COR-L47 (cell line): Measurements from ENCODE around the gene RABL6.

Experiments
- DNase-seq: peaks from one replicate; lab custom pipeline; 2025; lab: John Stamatoyannopoulos, UW

RABL6 gene

DNA sequence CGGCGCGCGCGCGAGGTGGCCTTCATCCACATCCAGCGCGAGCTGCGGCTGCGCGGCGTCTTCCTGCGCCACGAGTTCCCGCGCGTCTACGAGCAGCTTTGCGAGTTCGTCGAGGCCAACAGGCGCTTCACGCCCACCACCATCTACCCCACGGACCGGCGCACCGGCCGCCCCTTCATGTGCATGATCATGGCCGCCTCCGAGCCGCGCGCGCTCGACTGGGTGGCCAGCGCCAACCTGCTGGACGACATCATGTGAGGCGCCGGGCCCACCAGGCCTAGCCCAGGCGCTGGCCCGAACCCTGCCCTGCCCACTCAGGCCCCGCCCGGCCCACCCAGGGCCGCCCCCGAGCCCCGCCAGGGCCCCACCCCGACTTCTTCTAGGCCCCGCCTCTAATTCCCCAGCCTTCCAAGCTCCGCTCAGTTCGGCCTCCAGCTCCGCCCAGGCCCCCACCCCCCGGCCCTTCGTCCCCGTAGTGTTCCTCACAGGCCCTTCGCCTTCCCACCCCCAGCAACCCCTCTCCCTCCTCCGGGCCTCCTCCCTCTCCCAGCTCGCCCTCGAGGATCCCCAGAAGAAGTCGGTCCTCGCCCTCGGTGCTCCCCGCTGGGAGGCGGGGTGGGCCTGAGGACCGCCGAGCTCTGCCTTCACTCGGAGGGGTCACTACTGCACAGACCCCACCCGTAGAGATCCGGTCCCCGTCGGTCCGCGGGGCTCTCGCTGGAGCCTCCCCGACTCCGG lies 39.5 kb downstream of the RABL6 start:
- DNase-seq = no peak

DNA sequence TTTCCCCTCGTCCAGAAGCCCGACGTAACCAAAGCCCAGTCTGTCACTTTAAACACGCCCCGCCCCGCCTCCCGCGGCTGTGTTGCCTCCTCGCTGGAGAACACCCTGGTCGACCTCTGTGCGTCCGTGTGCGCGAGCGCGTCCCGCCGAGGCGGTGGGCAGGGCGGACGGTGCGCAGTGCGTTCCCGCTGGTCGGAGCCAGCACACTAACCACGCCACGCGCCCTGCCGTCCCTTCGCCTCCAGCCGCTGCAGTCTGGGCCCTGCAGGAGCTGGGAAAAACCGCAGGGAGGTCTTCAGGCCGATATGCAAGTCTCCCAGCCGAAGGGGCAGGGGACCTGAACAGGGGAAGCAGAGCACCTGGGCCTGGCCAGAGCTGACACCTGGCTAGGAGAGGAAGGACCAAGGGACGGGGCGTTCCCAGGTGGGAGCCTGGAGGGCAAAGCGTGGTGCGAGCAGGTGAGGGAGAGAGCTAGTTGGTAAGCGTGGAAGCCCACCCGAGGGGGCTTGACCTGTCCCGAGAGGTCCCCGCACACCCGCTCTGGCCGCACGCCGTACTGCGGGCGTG lies 40.2 kb downstream of the RABL6 start:
- DNase-seq = peak; percentile 71

DNA sequence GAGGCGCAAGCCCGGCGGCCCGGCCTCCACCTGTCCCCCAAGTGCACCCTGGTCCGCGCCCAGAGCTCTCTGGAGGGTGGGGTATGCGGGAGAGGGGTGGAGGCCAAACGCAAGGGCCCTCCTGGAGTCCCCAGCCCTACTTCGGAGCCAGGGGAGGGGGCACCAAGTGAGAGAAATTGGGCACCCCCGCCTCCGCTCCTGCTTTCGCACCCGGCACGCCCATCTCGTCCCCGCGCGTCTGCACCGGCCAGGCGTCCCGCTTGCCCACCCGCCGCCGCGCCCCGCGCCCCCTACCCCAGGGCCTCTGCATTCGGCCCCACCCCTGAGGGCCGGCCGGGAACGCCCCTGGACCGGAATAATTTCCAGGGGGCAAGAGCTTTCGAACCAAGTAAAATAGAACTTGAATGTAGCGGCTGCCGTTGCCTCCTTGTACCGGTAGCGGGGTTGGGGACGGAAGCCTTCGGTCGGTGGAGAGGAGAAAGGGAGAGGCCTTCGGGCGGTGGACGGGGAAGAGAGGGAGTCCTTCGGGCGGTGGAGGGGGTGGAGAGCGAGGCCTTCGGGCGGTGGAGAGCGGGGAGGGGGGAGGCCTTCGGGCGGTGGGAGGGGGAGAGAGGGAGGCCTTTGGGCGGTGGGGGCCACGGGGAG lies 40.8 kb downstream of the RABL6 start:
- DNase-seq = peak; percentile 72

DNA sequence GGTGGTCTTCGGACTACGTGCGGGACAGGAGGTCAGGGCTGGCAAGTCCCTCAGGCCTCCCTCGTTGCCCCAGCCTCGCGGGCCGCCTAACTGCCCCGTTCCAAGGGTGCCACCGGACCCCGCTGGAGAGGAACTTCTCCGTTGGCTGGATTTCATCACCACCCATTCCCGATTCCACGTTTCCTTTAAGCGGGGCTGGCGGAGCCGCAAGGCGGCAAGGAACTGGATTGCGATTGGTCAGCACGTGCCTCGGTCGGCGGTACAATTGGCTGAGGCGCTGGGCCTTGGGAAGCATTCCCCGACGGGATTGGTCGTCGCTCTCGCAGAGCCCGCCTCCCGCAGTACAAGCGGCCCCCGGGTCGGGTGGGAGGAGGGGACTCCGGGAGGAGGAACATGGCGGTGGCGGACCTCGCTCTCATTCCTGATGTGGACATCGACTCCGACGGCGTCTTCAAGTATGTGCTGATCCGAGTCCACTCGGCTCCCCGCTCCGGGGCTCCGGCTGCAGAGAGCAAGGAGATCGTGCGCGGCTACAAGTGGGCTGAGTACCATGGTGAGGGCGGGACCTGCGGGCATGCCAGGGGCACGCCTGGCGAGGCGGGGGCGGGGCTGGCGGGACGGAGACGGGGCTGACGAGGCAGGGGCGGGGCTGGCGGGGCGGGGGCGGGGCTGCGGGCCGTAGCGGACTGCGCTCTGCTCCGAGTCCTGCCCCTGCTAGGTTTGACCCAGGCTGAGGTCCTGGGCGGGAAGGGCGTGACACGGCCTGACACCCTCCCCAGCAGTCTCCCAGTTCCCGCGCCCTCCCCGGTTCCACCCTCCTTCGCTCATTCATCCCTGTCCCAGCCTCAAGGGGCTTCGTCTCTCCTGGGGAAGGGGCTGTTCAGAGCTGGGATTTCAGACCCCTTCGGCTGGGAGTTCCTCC lies 41.6 kb downstream of the RABL6 start, which contains the start of gene PHPT1:
TSS of gene PHPT1 (plus strand) at position 372 of the 922 bp plus-strand sequence. CDS start at position 394, 22 bp downstream.
- DNase-seq = peak; percentile 99

DNA sequence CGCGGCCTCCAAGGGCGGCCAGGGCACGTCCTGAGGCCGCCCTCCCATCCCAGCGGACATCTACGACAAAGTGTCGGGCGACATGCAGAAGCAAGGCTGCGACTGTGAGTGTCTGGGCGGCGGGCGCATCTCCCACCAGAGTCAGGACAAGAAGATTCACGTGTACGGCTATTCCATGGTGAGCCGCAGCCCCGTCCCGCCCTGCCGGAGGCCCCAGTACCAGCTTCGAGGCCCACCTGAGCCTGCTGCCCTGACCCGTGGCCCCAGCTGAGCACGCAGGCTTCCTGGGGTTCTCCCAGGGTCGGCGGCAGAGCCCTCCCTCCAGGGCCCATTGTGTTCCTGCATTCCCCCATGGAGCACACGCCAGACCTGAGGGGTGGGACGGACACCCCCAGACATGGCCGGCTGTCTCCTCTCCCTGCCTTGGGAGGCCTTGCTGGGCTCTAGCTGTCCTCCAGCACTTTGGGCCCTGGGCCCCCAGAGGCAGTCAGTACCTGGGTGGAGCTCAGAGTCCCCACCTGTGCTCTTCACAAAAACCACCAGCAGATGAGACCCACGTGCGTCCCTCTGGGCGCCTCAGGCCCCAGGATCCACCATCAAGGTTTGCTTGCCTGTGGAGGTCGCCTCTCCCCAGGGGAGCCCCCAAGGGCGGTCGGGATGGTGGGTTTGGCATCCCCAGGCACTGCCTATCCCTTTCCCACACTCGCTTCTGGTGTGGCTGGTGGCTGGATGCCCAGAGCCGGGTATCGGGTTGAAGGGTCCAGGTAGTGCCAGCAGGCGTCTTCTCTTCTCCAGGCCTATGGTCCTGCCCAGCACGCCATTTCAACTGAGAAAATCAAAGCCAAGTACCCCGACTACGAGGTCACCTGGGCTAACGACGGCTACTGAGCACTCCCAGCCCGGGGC lies 42.5 kb downstream of the RABL6 start:
- DNase-seq = no peak

DNA sequence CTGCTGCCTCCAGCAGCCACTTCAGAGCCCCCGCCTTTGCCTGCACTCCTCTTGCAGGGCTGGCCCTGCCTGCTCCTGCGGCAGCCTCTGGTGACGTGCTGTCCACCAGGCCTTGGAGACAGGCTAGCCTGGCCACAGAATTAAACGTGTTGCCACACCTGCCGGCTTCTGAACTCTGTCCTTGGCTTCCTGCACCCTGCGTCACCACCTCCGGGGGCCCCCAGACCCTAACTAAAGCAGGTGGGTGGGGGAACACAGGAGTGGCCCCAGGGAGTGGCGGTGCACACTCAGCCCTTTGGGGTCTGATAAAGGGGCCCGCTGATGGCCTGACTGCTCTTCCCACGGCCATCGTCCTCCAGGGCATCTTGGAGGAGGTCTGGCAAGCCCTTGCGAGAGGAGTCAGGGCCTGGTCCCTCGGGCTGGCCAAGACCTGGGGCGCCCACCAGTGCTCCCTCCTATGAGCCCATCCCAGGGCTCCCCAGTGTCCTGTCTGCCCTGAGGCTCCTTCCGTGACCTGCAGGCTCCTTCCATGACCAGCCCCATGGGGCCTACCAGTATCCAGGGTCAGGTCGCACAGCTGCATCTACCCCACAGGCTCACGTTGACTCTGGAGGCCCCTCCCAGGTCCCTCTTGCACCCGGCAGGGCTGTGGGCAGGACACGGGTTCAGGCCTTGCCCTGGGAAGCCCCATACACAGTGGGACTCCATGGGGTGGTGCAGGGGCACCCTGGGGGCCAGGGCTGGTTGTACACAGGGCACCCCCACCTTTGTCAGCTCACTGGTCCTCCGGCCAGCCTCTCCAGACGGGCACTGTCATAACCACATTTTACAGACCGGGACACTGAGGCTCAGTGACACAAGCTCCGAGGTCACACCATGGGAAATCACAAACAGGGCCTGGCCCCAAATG lies 43.4 kb downstream of the RABL6 start:
- no peak for DNase-seq

DNA sequence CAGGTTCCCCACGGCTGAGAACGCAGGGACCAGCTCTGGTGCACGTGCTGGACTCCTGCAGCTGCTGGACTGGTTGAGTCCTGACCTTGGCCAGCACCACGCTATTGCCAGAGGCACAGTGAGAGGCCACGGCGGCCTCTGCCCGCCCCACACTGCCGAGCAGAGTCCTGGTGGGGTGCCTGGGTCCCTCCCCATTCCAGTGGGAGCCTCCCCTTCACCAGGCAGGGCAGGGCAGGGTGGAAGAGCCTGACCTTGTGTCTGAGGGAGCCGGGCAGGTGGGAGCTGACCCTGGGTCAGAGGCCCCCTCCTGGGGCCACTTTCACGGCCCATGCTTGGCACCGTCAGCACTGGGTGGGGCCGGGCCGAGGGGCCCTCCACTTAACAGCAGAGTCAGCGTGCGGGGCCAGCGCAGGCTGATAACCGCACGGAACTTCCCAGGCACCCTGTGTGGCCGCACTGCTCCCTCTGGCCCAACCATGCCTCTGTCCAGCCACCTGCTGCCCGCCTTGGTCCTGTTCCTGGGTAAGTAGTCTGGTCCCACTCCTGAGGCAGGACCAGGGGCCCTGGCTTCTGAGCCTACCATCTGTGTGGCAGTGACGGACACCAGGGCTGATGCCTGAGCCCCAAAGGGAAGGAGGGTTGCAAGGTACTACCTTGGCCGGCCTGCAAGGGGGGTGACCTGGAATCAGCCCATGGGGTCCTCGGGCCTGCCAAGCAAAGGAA lies 44.4 kb downstream of the RABL6 start, which contains the start of gene MAMDC4:
TSS of gene MAMDC4 (plus strand) at position 406 of the 723 bp plus-strand sequence. CDS start at position 477, 71 bp downstream.
- DNase-seq = no peak

DNA sequence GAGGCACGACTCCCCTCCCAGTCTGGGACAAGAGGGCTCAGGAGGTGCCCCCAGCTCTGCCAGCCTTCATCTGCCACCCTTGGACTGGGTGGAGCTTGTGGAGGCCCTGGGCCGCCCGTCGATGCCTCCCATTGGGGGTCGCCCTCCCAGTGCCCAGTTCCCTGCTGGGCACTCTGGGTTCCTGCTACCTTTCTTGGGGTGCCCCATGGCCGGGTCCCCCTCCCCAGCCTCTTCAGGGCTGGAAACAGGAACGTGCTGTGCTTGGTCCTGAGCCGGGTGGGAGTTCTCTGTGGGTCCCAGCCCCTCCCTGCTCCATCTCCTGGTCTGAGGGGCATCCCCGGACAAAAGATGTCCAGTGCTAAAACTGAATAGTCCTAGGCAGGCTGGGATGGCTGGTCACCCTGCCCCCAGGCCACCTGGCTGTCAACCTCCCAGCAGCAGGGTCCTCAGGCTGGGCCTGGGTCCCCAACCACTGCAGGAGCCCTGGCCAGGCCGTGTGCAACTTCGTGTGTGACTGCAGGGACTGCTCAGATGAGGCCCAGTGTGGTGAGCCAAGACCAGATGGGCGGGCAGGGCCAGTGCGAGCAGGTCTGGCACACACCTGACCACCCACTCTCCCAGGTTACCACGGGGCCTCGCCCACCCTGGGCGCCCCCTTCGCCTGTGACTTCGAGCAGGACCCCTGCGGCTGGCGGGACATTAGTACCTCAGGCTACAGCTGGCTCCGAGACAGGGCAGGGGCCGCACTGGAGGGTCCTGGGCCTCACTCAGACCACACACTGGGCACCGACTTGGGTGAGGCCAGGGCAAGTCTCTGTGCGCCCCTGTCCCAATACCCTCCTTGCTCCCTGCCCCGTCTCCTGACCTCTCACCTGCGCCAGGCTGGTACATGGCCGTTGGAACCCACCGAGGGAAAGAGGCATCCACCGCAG lies 45.2 kb downstream of the RABL6 start:
- DNase-seq = no peak

DNA sequence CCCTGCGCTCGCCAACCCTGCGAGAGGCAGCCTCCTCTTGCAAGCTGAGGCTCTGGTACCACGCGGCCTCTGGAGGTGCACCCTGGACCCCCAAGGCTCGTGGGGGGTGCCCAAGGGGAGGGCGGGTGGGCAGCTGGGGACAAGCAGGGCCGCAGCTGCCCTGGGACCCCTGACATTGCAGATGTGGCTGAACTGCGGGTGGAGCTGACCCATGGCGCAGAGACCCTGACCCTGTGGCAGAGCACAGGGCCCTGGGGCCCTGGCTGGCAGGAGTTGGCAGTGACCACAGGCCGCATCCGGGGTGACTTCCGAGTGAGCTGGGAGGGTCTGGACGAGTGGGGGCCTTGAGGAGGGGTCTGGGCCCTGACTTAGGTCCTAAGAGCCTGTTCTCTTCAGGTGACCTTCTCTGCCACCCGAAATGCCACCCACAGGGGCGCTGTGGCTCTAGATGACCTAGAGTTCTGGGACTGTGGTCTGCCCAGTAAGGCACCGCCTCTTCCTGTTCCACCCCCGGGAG lies 45.9 kb downstream of the RABL6 start:
- DNase-seq = no peak

DNA sequence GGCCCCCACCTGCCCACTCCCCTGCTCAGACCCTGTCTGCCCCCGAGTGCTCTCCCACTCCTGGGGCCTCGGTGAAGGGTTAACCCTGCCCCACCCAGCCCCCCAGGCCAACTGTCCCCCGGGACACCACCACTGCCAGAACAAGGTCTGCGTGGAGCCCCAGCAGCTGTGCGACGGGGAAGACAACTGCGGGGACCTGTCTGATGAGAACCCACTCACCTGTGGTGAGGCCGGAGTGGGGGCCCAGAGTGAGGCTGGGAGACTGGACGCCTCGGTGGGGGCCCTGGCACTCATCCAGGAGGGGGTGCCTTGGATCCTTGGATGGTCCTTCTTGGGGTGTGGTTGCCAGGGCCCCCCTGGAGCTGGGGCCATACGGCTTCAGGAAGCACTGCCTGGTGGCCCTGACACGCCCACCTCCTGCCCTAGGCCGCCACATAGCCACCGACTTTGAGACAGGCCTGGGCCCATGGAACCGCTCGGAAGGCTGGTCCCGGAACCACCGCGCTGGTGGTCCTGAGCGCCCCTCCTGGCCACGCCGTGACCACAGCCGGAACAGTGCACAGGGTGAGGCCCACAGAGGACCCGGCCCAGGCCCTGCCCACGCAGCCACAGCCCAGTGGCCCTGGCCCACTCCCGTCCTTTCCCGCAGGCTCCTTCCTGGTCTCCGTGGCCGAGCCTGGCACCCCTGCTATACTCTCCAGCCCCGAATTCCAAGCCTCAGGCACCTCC lies 46.5 kb downstream of the RABL6 start:
- DNase-seq = no peak

DNA sequence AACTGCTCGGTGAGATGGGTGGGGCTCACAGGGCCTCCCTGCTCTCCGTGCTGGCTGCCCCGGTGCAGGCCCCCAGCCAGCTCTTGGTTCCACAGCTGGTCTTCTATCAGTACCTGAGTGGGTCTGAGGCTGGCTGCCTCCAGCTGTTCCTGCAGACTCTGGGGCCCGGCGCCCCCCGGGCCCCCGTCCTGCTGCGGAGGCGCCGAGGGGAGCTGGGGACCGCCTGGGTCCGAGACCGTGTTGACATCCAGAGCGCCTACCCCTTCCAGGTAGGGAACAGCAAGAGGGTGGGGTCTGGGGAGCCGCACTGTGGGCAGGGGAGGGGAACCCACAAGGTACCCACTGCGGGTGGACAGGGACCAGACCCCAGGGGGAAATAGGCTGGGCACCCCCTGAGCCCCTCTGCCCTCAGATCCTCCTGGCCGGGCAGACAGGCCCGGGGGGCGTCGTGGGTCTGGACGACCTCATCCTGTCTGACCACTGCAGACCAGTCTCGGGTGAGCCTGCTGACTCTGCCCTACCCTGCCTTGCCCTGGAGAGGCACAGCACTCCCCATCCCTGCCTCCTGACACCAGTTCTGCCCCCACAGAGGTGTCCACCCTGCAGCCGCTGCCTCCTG lies 47.2 kb downstream of the RABL6 start:
- no peak for DNase-seq

DNA sequence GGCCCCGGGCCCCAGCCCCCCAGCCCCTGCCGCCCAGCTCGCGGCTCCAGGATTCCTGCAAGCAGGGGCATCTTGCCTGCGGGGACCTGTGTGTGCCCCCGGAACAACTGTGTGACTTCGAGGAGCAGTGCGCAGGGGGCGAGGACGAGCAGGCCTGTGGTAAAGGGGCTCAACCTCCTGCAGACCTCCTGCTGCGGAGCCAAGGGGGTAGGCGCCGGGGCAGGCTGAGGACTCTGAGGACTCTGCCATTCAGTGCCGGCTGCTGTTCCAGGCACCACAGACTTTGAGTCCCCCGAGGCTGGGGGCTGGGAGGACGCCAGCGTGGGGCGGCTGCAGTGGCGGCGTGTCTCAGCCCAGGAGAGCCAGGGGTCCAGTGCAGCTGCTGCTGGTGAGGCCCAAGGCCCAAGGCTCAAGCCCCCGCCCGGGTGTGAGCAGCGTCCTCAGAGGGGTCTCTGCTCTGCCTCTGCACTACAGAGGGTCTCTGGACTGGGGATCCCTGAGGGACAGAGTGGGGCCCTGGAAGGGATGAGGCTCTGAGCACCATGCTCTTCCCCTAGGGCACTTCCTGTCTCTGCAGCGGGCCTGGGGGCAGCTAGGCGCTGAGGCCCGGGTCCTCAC lies 47.8 kb downstream of the RABL6 start:
- no peak for DNase-seq

DNA sequence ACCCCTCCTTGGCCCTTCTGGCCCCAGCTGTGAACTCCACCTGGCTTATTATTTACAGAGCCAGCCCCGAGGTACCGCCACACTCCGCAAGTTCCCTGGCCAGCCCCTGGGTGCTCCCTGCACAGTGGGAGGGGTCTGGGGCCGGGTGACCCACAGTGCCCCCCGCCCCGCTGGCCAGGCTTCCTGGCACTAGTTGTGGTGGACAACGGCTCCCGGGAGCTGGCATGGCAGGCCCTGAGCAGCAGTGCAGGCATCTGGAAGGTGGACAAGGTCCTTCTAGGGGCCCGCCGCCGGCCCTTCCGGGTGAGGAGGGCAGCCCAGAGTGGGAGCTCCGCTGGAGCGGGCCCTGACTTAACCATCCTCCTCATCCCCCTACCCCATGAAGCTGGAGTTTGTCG lies 48.3 kb downstream of the RABL6 start:
- no peak for DNase-seq

DNA sequence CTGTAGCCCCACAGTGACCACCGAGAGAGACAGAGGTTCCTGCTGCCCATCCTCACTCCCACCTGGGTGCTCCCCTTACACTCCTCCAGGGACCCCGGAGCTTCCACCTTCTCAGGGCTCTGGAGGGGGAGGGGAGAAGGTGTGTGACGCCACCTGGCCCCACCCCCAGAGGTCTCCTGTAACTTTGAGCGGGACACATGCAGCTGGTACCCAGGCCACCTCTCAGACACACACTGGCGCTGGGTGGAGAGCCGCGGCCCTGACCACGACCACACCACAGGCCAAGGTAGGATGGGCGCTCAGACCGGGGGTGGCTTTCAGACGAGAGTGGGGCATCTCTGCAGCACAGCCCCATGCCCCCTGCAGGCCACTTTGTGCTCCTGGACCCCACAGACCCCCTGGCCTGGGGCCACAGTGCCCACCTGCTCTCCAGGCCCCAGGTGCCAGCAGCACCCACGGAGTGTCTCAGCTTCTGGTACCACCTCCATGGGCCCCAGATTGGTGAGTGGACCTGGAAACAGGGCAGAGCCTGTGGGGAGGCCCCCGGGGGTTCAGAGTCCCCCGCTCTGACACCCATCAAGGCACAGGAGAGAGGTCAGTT lies 48.9 kb downstream of the RABL6 start:
- no peak for DNase-seq

DNA sequence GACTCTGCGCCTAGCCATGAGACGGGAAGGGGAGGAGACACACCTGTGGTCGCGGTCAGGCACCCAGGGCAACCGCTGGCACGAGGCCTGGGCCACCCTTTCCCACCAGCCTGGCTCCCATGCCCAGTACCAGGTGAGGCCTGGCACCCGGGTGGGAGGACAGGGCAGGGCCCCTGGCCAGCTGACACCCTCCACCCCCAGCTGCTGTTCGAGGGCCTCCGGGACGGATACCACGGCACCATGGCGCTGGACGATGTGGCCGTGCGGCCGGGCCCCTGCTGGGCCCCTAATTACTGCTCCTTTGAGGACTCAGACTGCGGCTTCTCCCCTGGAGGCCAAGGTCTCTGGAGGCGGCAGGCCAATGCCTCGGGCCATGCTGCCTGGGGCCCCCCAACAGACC lies 49.4 kb downstream of the RABL6 start:
- DNase-seq = no peak
